ENCODE data around the gene HAAO.

DNA sequence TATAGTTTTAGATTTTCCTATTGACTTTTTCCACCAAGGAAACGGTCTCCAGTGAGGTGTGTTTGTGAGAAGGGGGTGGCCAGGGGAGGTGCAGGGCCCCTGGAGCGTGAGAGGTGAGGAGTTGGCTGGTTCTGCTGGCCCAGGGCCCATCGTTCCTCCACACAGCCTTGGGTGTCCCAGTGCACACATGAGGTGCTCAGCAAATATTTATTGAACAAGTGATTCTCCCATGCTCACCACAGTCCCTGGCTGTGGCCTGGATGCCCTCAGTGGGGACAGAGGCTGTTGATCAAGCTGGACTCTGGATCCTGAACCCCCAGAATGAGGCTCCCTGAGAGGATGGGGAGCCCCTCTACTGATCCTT, 5.0 kb downstream of the HAAO start:
- TF ChIP-seq LEF1 (IDR thresholded peaks at IDR 0.05; ENCODE audit: borderline replicate concordance) (no peak), HDGF (IDR thresholded peaks at IDR 0.05; ENCODE audit: borderline replicate concordance) (no peak), SP1 (IDR thresholded peaks at IDR 0.05) (no peak), FOXA1 (IDR thresholded peaks at IDR 0.05) (no peak), BHLHE40 (IDR thresholded peaks at IDR 0.05; ENCODE audit: borderline replicate concordance) (no peak), NFRKB (IDR thresholded peaks at IDR 0.05) (no peak)
